Measurements from ENCODE around the gene DMD.

- TF ChIP-seq CTCF (conservative IDR thresholded peaks at IDR 0.05 in 1 of 2, IDR thresholded peaks at IDR 0.05 in 1 of 2; ENCODE audit: low read depth in 1 of 2, low read length in 2 of 2) = no peak
- no peak for TF ChIP-seq EZH2 (IDR thresholded peaks at IDR 0.05; ENCODE audit: low read length, missing control alignments)
These were observed 1913.5 kb downstream of the DMD start for GRCh38 chrX:31297881-31298280.
